Loucy (cell line): ENCODE measurements around the gene ADIRF.

Experiments
- EZH2phosphoT487 ChIP-seq: fragments of 200-600 bp; IDR thresholded peaks from 2 replicates; pipeline ENCODE4 v1.6.1; 2018; ENCODE audit warnings: antibody characterized with exemption, mild to moderate bottlenecking, moderate library complexity, borderline replicate concordance
- TF ChIP-seq, protein P1 (sequence below): fragments of 200-600 bp; sonication (generic); conservative IDR thresholded peaks from 2 replicates; pipeline ENCODE4 v1.5.1; 2014; ENCODE audit warnings: mild to moderate bottlenecking, antibody characterized with exemption, low read length

- TF ChIP-seq, protein P1, sequence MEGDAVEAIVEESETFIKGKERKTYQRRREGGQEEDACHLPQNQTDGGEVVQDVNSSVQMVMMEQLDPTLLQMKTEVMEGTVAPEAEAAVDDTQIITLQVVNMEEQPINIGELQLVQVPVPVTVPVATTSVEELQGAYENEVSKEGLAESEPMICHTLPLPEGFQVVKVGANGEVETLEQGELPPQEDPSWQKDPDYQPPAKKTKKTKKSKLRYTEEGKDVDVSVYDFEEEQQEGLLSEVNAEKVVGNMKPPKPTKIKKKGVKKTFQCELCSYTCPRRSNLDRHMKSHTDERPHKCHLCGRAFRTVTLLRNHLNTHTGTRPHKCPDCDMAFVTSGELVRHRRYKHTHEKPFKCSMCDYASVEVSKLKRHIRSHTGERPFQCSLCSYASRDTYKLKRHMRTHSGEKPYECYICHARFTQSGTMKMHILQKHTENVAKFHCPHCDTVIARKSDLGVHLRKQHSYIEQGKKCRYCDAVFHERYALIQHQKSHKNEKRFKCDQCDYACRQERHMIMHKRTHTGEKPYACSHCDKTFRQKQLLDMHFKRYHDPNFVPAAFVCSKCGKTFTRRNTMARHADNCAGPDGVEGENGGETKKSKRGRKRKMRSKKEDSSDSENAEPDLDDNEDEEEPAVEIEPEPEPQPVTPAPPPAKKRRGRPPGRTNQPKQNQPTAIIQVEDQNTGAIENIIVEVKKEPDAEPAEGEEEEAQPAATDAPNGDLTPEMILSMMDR = no peak
- no peak for TF ChIP-seq EZH2phosphoT487
Measured at GRCh38 chr10:86962981-86963310, 5.3 kb upstream of the ADIRF start.
